Panc1 (cell line): ENCODE results near the gene ROBO1.

ENCODE experiments used
- POLR2AphosphoS5 ChIP-seq: IDR thresholded peaks from 2 replicates; pipeline ENCODE4 v1.6.1; 2012; ENCODE audit warnings: mild to moderate bottlenecking, low read depth, low read length, moderate library complexity
- SIN3A ChIP-seq: IDR thresholded peaks from 2 replicates; pipeline ENCODE4 v1.6.1; 2012; ENCODE audit warnings: low read depth, mild to moderate bottlenecking, low read length, moderate library complexity, borderline replicate concordance; ENCODE audit not compliant: insufficient read depth
- TCF7L2 ChIP-seq: IDR thresholded peaks from 2 replicates; pipeline ENCODE4 v1.6.1; 2011; ENCODE audit warnings: mild to moderate bottlenecking, low read depth, low read length, inconsistent platforms
- TF ChIP-seq, protein P1 (sequence below): fragments of 450-650 bp; IDR thresholded peaks from 2 replicates; pipeline ENCODE4 v1.5.1; 2017; ENCODE audit warnings: mild to moderate bottlenecking
- TF ChIP-seq, protein P2 (sequence below), 2 experiments: IDR thresholded peaks; 2 replicates each; pipeline ENCODE4 v1.6.1; 2011 to 2012; ENCODE audit warnings: low read depth in 2 of 2, control low read depth in 1 of 2, low read length in 1 of 2, mild to moderate bottlenecking in 1 of 2, moderate library complexity in 1 of 2; ENCODE audit not compliant: insufficient read depth in 1 of 2

DNA sequence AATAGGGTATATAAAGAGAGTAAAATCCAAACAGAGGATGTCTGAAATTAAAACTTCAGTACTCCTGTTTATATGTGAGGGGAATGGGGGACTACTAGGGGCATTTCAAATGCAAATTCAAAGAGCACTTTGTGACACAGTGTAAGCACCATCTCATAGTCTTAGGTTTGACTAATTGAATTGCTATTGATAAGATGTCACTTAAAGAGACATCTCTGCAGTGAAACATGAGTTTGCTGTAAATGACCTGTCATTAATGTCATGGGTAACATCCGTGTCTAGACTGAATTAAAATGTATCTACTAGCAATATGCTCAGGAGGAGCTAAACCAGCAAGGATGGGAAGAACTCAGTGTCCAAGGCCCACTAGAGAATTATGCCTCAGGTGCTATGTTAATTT, 41.0 kb downstream of the ROBO1 start:
- TF ChIP-seq TCF7L2 (no peak), POLR2AphosphoS5 (no peak), SIN3A (no peak)
- TF ChIP-seq, protein P1, sequence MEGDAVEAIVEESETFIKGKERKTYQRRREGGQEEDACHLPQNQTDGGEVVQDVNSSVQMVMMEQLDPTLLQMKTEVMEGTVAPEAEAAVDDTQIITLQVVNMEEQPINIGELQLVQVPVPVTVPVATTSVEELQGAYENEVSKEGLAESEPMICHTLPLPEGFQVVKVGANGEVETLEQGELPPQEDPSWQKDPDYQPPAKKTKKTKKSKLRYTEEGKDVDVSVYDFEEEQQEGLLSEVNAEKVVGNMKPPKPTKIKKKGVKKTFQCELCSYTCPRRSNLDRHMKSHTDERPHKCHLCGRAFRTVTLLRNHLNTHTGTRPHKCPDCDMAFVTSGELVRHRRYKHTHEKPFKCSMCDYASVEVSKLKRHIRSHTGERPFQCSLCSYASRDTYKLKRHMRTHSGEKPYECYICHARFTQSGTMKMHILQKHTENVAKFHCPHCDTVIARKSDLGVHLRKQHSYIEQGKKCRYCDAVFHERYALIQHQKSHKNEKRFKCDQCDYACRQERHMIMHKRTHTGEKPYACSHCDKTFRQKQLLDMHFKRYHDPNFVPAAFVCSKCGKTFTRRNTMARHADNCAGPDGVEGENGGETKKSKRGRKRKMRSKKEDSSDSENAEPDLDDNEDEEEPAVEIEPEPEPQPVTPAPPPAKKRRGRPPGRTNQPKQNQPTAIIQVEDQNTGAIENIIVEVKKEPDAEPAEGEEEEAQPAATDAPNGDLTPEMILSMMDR: no peak
- TF ChIP-seq, protein P2, sequence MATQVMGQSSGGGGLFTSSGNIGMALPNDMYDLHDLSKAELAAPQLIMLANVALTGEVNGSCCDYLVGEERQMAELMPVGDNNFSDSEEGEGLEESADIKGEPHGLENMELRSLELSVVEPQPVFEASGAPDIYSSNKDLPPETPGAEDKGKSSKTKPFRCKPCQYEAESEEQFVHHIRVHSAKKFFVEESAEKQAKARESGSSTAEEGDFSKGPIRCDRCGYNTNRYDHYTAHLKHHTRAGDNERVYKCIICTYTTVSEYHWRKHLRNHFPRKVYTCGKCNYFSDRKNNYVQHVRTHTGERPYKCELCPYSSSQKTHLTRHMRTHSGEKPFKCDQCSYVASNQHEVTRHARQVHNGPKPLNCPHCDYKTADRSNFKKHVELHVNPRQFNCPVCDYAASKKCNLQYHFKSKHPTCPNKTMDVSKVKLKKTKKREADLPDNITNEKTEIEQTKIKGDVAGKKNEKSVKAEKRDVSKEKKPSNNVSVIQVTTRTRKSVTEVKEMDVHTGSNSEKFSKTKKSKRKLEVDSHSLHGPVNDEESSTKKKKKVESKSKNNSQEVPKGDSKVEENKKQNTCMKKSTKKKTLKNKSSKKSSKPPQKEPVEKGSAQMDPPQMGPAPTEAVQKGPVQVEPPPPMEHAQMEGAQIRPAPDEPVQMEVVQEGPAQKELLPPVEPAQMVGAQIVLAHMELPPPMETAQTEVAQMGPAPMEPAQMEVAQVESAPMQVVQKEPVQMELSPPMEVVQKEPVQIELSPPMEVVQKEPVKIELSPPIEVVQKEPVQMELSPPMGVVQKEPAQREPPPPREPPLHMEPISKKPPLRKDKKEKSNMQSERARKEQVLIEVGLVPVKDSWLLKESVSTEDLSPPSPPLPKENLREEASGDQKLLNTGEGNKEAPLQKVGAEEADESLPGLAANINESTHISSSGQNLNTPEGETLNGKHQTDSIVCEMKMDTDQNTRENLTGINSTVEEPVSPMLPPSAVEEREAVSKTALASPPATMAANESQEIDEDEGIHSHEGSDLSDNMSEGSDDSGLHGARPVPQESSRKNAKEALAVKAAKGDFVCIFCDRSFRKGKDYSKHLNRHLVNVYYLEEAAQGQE (IDR thresholded peaks at IDR 0.05; ENCODE audit: insufficient read depth in 1 of 2, low read depth in 2 of 2, low read length in 1 of 2): no peak
